C4-2B (cell line): Measurements from ENCODE around the gene ACAD10.

ENCODE experiments used
- CTCF ChIP-seq: fragments of 450-650 bp; conservative IDR thresholded peaks from 2 replicates; pipeline ENCODE4 v1.5.1; 2017; ENCODE audit warnings: mild to moderate bottlenecking
- ZFX ChIP-seq: fragments of 450-650 bp; IDR thresholded peaks from 2 replicates; pipeline ENCODE4 v1.6.1; 2017

DNA sequence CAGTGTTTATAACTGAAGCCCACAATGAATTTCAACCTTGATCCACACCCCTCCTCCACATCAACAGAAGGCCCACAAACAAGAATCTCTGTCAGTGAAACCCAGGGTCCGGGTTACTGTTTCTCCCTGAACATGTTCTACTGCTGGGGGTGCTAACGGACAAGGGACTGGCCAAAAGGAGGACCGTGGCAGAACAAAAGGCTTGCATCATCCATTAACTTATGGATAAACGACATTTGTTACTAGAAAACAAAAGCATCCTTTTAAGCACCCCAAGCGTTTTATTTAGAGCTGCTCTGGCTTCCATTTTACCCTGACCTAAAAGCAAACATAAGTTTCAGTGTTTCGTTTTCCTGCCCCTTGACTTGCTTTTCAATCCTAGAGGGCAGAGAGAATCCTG, 32.3 kb upstream of the ACAD10 start:
- no peak for TF ChIP-seq CTCF
- TF ChIP-seq ZFX = no peak
